ENCODE measurements around the gene TCP11L1. TPM values are rescaled to one million over a fixed set of nuclear protein-coding genes. Genes with fewer than 3 reads are reported as not detected.
"Not testable (repeated sequence)": the region's sequence is repeated elsewhere in the genome, so short reads cannot be mapped to it uniquely, and the experiment has no call there.

TCP11L1 gene
- total RNA-seq, 1 experiment from 2014 or later = 44.5 TPM

DNA sequence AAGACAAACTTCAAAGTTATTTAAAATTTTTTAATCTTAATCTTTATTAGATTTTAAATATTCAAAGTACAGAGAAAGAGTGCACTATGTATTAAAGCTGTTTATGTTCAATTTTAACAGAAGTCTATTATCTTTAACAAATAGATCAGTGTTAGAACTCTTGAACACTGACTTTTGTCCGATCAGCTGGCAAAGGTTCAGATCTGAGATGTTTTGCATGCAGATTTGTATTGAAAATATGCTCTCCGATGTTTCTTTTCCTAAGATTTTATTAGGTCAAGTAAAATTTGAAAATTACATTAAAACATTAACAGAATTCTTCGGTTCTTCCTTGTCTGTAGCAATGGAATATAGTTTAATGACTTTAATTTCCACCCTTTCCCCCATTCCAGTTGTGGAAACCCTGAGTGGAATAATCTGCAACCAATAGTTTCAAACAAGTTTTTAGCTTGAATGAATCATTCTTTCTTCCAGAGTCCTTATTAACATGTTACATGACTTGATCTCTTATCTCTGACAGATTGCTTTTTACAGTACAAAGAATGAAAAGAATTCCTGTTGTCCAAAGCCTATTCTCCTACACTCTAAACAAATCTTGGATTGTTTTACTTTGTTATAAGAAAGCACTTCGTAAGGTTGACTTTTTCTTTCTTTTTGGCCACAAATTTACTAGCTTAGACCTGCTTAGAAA, 11.4 kb upstream of the TCP11L1 start:
- Histone ChIP-seq H3K9me3 (ENCODE audit: low read depth, low read length, poor library complexity, severe bottlenecking) (no peaks in the 10 kb centered on the region), H3K27ac (ENCODE audit: low read depth, low read length, poor library complexity, severe bottlenecking) (no peak overlapping the region), H3K27me3 (replicated peaks; ENCODE audit: insufficient read depth, low read depth, low read length, poor library complexity) (no peaks in the 10 kb centered on the region), H3K36me3 (ENCODE audit: insufficient read depth, low read length, poor library complexity, severe bottlenecking) (no peaks in the 10 kb centered on the region), H3K4me3 (ENCODE audit: low read depth, low read length, poor library complexity, severe bottlenecking) (no peak overlapping the region), H3K4me1 (ENCODE audit: insufficient read depth, low read length, poor library complexity, severe bottlenecking) (peaks cover 11% of the 10 kb centered on the region)
- intact Hi-C loops (cut with micrococcal nuclease; ENCODE audit: unreplicated experiment) = no loop called here
- no peak for TF ChIP-seq EZH2 (IDR thresholded peaks at IDR 0.05; ENCODE audit: borderline replicate concordance, low read depth, low read length, poor library complexity, severe bottlenecking)
- TF ChIP-seq, protein P1, sequence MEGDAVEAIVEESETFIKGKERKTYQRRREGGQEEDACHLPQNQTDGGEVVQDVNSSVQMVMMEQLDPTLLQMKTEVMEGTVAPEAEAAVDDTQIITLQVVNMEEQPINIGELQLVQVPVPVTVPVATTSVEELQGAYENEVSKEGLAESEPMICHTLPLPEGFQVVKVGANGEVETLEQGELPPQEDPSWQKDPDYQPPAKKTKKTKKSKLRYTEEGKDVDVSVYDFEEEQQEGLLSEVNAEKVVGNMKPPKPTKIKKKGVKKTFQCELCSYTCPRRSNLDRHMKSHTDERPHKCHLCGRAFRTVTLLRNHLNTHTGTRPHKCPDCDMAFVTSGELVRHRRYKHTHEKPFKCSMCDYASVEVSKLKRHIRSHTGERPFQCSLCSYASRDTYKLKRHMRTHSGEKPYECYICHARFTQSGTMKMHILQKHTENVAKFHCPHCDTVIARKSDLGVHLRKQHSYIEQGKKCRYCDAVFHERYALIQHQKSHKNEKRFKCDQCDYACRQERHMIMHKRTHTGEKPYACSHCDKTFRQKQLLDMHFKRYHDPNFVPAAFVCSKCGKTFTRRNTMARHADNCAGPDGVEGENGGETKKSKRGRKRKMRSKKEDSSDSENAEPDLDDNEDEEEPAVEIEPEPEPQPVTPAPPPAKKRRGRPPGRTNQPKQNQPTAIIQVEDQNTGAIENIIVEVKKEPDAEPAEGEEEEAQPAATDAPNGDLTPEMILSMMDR (conservative IDR thresholded peaks at IDR 0.05; ENCODE audit: low read depth, low read length) = no peak
- ChIA-PET POLR2A (ENCODE audit: low non-redundant PET) (no interaction called here), CTCF (no interaction called here)
- DNase-seq (ENCODE audit: low spot score) = no peak
- no TSS peak for BruUV-seq (replicated peaks)

DNA sequence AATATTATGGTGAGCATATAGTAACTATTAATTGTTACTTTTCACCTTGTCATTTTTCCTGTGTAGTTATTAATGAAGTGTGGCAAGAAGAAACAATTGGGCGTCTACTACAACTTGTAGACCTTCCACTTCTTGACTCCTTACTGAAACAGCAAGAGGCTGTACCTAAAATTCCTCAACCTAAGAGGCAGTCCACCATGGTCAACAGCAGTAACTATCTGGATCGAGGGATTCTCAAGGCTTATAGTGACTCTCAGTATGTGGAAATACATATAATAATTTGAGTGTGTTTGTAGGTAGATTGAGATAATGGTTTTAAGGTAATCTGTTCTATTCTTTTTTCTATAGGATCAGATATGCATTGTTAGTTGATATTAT, 10.8 kb upstream of the TCP11L1 start:
- H3K4me1 ChIP-seq (ENCODE audit: insufficient read depth, low read length, poor library complexity, severe bottlenecking) = peaks cover 9% of the 10 kb centered on the region
- no peaks in the 10 kb centered on the region for H3K9me3 ChIP-seq (ENCODE audit: low read depth, low read length, poor library complexity, severe bottlenecking)
- TF ChIP-seq EZH2 (IDR thresholded peaks at IDR 0.05; ENCODE audit: borderline replicate concordance, low read depth, low read length, poor library complexity, severe bottlenecking) = no peak
- TF ChIP-seq, protein P1 (conservative IDR thresholded peaks at IDR 0.05; ENCODE audit: low read depth, low read length) = no peak
- H3K4me3 ChIP-seq (ENCODE audit: low read depth, low read length, poor library complexity, severe bottlenecking) = no peak overlapping the region
- intact Hi-C loops (cut with micrococcal nuclease; ENCODE audit: unreplicated experiment) = no loop called here
- CTCF ChIA-PET = no interaction called here
- no peaks in the 10 kb centered on the region for H3K36me3 ChIP-seq (ENCODE audit: insufficient read depth, low read length, poor library complexity, severe bottlenecking)
- BruUV-seq (replicated peaks) = no TSS peak
- H3K27me3 ChIP-seq (replicated peaks; ENCODE audit: insufficient read depth, low read depth, low read length, poor library complexity) = no peaks in the 10 kb centered on the region
- POLR2A ChIA-PET (ENCODE audit: low non-redundant PET) = no interaction called here
- DNase-seq (ENCODE audit: low spot score) = no peak
- H3K27ac ChIP-seq (ENCODE audit: low read depth, low read length, poor library complexity, severe bottlenecking) = no peak overlapping the region

DNA sequence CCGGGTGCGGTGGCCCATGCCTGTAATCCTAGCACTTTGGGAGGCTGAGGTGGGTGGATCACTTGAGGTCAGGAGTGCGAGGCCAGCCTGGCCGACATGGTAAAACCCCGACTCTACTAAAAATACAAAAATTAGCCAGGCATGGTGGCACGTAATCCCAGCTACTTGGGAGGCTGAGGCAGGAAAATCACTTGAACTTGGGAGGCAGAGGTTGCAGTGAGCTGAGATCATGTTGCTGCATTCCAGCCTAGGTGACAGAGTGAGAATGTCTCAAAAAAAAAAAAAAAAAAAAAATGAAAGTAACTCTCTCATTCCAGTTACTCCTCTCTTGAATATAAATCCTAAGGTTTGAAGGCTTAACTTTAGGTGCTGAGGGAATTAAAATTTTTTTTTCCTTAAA, 10.2 kb upstream of the TCP11L1 start:
- BruUV-seq (replicated peaks); H3K9me3 ChIP-seq (ENCODE audit: low read depth, low read length, poor library complexity, severe bottlenecking); H3K27me3 ChIP-seq (replicated peaks; ENCODE audit: insufficient read depth, low read depth, low read length, poor library complexity); H3K27ac ChIP-seq (ENCODE audit: low read depth, low read length, poor library complexity, severe bottlenecking); H3K4me1 ChIP-seq (ENCODE audit: insufficient read depth, low read length, poor library complexity, severe bottlenecking); DNase-seq (ENCODE audit: low spot score); POLR2A ChIA-PET (ENCODE audit: low non-redundant PET); H3K4me3 ChIP-seq (ENCODE audit: low read depth, low read length, poor library complexity, severe bottlenecking); intact Hi-C loops (cut with micrococcal nuclease; ENCODE audit: unreplicated experiment); H3K36me3 ChIP-seq (ENCODE audit: insufficient read depth, low read length, poor library complexity, severe bottlenecking): not testable (repeated sequence)
- CTCF ChIA-PET = interaction anchor here (0.7 kb wide), 1 partner anchor 26 kb away, joined by 6 read pairs; no protein-coding TSS in a partner anchor

DNA sequence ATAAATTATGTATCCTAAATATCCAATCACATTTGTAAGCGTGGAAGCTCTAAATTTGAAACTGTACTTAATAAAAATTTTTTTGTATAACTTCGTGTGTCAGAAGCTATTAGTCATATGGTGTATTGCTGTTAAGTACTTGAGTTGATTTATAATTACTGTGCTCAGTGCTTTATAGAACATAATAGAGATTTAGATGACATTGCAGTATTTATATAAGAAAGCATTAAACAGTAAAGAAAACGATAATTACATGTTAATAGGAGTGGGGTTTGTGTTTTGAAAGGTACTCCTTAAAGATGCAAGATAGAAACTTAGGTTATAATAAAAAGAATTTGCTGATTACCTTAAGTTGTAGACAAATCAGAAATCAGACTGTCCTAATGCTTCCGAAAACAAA, 5.9 kb upstream of the TCP11L1 start:
- no peaks in the 10 kb centered on the region for H3K36me3 ChIP-seq (ENCODE audit: insufficient read depth, low read length, poor library complexity, severe bottlenecking)
- no peak overlapping the region for H3K27ac ChIP-seq (ENCODE audit: low read depth, low read length, poor library complexity, severe bottlenecking)
- intact Hi-C loops (cut with micrococcal nuclease; ENCODE audit: unreplicated experiment) = no loop called here
- ChIA-PET POLR2A (ENCODE audit: low non-redundant PET) (no interaction called here), CTCF (no interaction called here)
- no peak overlapping the region for H3K4me3 ChIP-seq (ENCODE audit: low read depth, low read length, poor library complexity, severe bottlenecking)
- no TSS peak for BruUV-seq (replicated peaks)
- H3K27me3 ChIP-seq (replicated peaks; ENCODE audit: insufficient read depth, low read depth, low read length, poor library complexity) = no peaks in the 10 kb centered on the region
- no peaks in the 10 kb centered on the region for H3K9me3 ChIP-seq (ENCODE audit: low read depth, low read length, poor library complexity, severe bottlenecking)
- H3K4me1 ChIP-seq (ENCODE audit: insufficient read depth, low read length, poor library complexity, severe bottlenecking) = no peaks in the 10 kb centered on the region
- DNase-seq (ENCODE audit: low spot score) = no peak
- TF ChIP-seq, protein P1 (conservative IDR thresholded peaks at IDR 0.05; ENCODE audit: low read depth, low read length) = no peak
- TF ChIP-seq EZH2 (IDR thresholded peaks at IDR 0.05; ENCODE audit: borderline replicate concordance, low read depth, low read length, poor library complexity, severe bottlenecking) = no peak
